ENCODE measurements around the gene KRT5. TPM values are rescaled to one million over a fixed set of nuclear protein-coding genes. Genes with fewer than 3 reads are reported as not detected.

KRT5 gene
- total RNA-seq, 1 donor from 2014 or later = not detected

GRCh38 chr12:52531566-52532300, 11.5 kb upstream of the KRT5 start:
- H3K4me3 ChIP-seq (ENCODE audit: low read depth, low read length) = no peak overlapping the region
- no peak for TF ChIP-seq CTCF (conservative IDR thresholded peaks at IDR 0.05; ENCODE audit: low read depth, low read length)
- no peak for DNase-seq (ENCODE audit: low read depth)

- no peak overlapping the region for H3K4me3 ChIP-seq (ENCODE audit: low read depth, low read length)
- TF ChIP-seq CTCF (conservative IDR thresholded peaks at IDR 0.05; ENCODE audit: low read depth, low read length) = no peak
- DNase-seq (ENCODE audit: low read depth) = no peak
Measured at GRCh38 chr12:52530905-52531304, 10.7 kb upstream of the KRT5 start.

GRCh38 chr12:52530366-52530765, 10.2 kb upstream of the KRT5 start:
- no peak for DNase-seq (ENCODE audit: low read depth)
- no peak overlapping the region for H3K4me3 ChIP-seq (ENCODE audit: low read depth, low read length)
- no peak for TF ChIP-seq CTCF (conservative IDR thresholded peaks at IDR 0.05; ENCODE audit: low read depth, low read length)

GRCh38 chr12:52529846-52530245, 9.7 kb upstream of the KRT5 start:
- TF ChIP-seq CTCF (conservative IDR thresholded peaks at IDR 0.05; ENCODE audit: low read depth, low read length) = no peak
- H3K4me3 ChIP-seq (ENCODE audit: low read depth, low read length) = no peak overlapping the region
- DNase-seq (ENCODE audit: low read depth) = no peak

- no peak for TF ChIP-seq CTCF (conservative IDR thresholded peaks at IDR 0.05; ENCODE audit: low read depth, low read length)
- no peak overlapping the region for H3K4me3 ChIP-seq (ENCODE audit: low read depth, low read length)
- no peak for DNase-seq (ENCODE audit: low read depth)
Measured at GRCh38 chr12:52529417-52529816, 9.2 kb upstream of the KRT5 start.

- H3K4me3 ChIP-seq (ENCODE audit: low read depth, low read length) = no peak overlapping the region
- no peak for TF ChIP-seq CTCF (conservative IDR thresholded peaks at IDR 0.05; ENCODE audit: low read depth, low read length)
- DNase-seq (ENCODE audit: low read depth) = no peak
Measured at GRCh38 chr12:52528641-52529143, 8.5 kb upstream of the KRT5 start.
